Measurements from ENCODE around the gene DAPK2.
"Not testable (repeated sequence)": the region's sequence is repeated elsewhere in the genome, so short reads cannot be mapped to it uniquely, and the experiment has no call there.

The DAPK2 gene

GRCh38 chr15:64046421-64047153, at the start of gene DAPK2:
Gene DAPK2 (minus strand): TSS chr15:64046485. CDS start chr15:64040261, 6,224 bp downstream.
- DNase-seq (ENCODE audit: low read depth in 2 of 2), result peak; percentile 19 to 26

GRCh38 chr15:64095431-64095794, 49.1 kb upstream of the DAPK2 start:
- DNase-seq (ENCODE audit: low read depth in 2 of 2), result no peak

DNA sequence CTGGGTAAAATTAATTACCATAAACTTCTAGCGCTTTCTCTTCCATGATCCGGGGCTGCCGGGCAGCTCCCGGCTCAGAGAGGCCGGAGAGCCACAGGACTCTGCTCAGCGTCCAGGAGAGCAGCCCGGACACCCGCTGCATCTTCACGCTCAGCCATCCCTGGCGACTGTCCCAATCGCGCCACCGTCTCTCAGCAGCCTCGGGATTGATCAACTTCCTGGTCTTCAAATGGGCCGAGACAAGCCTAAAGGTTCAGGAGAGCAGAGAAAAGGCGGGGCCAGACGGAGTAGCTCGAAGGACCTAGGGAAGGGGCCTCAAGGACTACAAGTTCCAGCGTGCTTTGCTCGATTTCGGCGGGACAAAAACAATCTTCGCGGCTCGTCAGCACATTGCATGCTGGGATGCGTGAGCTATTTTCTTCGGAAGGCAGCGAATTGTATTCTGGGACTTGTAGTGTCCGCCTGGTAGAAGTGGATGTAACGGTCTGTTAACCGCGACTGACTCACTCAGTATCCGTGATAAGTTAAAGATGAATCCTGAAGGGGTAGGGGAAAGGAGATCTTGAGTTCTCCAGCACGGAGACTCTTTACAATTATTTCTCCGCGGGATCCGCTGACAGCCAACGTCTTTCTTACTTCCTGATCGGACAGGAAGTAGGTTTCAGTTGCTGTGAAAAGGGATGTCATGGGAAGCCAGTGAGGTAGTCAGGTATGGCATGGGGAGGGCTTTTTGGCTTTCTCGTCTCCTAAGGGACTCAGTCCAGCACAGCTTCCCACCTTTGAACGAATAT, 47.5 kb upstream of the DAPK2 start, which contains the start of gene CIAO2A:
Gene CIAO2A (minus strand): TSS at position 212 of the 791 bp plus-strand sequence. CDS start 70 bp downstream, at position 142.
- DNase-seq (ENCODE audit: low read depth in 2 of 2), result peak; percentile 94 to 96

DNA sequence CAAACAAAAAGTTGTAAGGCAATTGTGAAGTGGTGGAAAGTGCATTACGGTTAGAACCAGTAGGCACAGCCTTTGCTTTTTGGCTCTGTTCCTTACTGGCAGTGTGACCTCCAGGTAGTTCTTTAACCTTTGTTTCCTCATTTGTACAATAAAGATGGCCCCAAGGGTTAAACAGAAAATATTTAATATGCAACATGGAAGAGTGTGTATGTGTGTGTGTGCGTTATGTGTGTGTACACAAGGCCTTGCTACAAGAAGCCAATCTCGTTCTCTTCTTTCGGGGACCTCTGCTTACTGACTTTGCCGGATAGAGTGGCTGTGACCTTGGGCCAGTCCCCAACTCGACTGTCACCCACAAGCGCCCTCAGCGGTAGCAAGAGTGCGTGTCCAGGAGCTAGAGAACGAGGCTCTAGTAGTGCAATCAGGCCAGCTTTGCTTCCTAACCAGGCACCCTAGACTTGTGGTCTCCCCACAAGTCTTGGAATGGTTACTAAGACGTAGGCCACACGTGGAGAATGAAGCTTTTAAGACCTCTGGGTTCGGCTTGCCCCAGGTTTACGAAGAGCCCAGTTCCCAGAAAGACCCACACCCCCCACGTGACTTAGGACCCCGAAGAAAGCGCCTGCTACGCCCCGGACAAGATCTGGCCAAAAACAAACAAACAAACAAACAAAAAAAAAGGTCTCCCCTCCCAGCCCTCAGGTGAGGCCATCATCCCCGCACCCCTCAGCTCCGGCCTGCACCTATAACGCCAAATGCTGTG, 46.8 kb upstream of the DAPK2 start:
- DNase-seq (ENCODE audit: low read depth in 2 of 2), result no peak

- DNase-seq (ENCODE audit: low read depth in 2 of 2), result no peak
These were observed 46.0 kb upstream of the DAPK2 start for GRCh38 chr15:64092075-64092820.

DNA sequence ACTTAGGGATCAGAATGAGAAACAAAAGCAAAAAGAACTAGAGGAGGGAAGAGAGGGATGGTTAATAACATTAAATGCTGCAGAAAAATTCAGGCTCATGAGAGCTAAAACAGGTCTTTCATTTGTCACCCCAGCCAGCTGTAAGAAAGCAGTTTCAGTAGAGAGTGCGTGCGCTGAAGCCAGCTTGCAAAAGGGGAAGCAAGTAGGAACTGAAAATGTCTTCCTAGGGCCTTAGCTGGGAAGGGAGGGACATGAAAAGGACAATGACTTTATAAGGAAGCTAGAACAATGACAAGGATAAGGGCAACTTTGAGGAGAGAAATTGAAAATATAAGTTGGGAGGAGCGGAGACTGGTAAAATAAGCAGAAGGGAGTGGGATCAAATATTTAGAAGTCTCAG, 44.2 kb upstream of the DAPK2 start:
- no peak for DNase-seq (ENCODE audit: low read depth in 2 of 2)

DNA sequence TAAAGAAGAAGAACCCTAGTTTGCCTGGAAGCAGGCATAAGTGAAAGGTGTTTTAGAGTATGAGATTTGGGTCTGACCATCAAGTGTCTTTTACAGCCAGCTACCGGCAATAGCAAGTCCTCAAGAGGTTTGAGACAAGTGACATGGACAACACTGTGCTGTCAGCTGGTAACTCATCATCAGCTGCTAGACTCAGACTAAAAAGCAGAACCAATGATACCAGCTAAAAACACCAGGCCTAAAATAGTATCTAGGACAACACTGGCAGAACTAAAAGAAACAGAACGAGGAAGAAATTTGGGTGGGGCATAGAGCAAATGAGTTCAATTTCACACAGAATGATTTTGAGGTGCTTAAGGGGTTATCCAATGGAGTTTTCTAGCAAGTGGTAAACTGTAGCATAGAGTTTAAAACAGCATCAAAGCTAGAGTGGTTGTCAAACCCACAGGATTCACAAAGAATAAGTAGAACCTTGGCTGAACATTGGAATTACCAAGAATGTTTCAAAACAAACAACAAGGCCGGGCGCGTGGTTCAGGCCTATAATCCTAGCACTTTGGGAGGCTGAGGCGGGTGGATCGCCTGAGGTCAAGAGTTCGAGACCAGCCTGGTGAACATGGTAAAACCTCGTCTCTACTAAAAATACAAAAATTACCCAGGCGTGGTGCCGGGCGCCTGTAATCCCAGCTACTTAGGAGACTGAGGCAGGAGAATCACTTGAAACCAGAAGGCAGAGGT, 43.4 kb upstream of the DAPK2 start:
- DNase-seq (ENCODE audit: low read depth in 2 of 2), result no peak

DNA sequence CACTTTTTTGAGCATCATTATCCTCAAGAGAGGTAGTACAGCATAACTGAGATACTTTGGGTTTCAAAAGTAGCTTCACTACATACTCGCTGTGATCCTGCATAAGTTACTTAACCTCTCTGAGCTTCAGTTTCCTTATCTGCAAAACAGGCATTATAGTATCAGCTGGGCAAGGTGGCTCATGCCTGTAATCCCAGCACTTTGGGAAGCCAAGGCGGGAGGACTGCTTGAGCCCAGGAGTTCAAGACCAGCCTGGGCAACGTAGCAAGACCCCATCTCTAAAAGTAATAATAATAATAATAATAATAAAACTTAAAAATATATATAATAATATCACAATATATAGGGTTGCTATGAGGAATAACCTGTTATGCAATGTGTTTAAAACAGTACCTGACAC, 36.5 kb upstream of the DAPK2 start:
- DNase-seq (ENCODE audit: low read depth in 2 of 2), result no peak

DNA sequence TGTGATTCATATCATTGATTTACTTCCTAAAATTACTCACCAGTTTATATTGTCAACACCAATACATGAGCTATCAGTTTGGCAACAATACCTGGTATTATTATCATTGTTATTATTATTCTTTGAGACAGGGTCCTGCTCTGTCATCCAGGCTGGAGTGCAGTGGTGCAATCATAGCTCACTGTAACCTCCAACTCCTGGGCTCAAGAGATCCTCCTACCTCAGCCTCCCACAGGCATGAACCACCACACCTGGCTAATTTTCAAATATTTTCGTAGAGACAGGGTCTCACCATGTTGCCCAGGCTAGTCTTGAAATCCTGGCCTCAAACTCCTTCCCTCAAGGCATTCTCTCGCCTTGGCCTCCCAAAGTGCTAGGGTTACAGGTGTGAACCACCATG, 27.2 kb upstream of the DAPK2 start:
- not testable (repeated sequence) for DNase-seq (ENCODE audit: low read depth in 2 of 2)

- DNase-seq (ENCODE audit: low read depth in 2 of 2), result no peak
These were observed 26.5 kb upstream of the DAPK2 start for GRCh38 chr15:64072812-64073211.

DNA sequence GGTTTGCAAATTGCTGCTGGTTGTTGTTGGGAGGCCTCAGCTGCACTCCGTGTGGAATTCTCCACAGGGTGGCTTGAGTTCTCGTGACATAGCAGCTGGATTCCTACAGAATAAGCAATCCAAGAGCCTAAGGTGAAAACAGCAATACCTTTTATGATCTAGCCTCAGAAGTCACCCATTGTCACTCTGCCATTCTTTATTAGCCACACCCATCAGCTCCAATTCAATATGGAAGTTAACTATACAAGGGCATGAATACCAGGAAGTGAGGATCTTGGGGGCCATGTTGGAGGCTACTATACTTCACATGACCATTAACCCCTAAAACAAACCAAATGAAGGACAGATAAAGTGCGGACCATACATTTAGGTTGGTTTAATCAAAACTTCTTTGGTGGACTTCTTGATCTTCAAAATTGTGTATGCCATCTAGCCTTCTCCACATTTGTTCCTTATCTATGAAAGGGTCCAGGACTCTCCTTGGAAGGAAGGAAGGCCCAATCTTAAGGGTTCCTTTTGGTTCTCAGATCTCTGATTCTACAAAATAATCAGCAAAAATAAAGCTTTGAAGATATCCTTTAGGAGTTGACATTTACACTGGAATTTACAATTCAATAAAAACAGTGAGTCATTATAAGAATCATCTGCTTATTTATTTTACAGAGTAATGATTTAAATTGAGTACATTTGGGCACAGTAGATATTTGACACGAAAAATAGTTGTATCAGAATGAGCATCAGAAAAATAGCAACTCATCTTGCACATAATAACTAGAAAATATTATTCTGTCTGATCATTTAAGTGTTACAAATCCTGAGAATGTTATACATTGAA, 25.9 kb upstream of the DAPK2 start:
- no peak for DNase-seq (ENCODE audit: low read depth in 2 of 2)

- DNase-seq (ENCODE audit: low read depth in 2 of 2), result no peak
These were observed 24.9 kb upstream of the DAPK2 start for GRCh38 chr15:64070965-64071851.

DNA sequence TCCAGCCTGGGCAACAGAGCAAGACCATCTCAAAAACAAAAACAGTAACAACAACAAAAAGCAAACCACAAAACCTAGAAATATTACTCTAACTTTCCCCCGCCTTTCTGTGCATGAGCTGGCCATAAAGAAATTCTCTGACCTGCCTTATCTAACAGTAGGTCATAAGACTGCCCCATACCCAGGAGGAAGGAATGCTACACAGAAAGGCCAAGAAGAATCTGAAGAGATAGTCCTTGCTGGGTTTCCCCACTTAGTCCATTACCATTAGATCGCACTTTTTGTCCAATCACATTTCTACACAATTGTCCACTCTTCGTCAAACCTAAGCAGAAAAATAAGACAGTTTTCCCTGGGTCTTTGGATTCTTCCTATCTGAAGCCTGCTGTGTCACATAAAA, 23.8 kb upstream of the DAPK2 start:
- no peak for DNase-seq (ENCODE audit: low read depth in 2 of 2)

- DNase-seq (ENCODE audit: low read depth in 2 of 2), result no peak
These were observed 21.8 kb upstream of the DAPK2 start for GRCh38 chr15:64068133-64068532.

GRCh38 chr15:64067564-64068030, 21.3 kb upstream of the DAPK2 start:
- DNase-seq (ENCODE audit: low read depth in 2 of 2), result peak; percentile 8 to 18

GRCh38 chr15:64066451-64066850, 20.2 kb upstream of the DAPK2 start:
- no peak for DNase-seq (ENCODE audit: low read depth in 2 of 2)

DNA sequence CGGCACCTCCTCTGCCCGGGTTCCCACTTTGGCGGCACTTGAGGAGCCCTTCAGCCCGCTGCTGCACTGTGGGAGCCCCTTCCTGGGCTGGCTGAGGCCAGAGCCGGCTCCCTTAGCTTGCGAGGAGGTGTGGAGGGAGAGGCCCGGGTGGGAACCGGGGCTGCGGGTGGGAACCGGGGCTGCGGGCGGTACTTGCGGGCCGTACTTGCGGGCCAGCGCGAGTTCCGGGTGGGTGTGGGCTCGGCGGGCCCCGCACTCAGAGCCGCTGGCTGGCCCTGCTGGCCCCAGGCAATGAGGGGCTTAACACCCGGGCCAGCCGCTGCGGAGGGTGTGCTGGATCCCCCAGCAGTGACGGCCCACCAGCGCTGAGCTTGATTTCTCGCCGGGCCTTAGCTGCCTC, 14.4 kb upstream of the DAPK2 start:
- DNase-seq (ENCODE audit: low read depth in 2 of 2), result no peak

DNA sequence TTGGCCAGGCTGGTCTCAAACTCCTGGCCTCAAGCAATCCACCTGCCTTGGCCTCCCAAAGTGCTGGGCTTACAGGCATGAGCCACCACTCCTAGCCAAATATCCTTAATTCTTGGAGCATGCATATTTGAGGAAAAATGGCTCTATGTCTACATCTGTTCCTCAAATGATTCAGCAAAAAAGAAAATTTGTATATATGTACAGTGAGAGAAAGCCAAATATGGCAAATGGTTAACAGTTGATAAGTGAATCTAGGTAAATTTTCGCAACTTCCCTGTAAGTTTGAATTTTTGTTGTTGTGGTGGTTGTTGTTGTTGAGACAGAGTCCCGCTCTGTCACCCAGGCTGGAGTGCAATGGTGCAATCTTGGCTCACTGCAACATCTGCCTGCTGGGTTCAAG, 12.8 kb upstream of the DAPK2 start:
- DNase-seq (ENCODE audit: low read depth in 2 of 2), result not testable (repeated sequence)

DNA sequence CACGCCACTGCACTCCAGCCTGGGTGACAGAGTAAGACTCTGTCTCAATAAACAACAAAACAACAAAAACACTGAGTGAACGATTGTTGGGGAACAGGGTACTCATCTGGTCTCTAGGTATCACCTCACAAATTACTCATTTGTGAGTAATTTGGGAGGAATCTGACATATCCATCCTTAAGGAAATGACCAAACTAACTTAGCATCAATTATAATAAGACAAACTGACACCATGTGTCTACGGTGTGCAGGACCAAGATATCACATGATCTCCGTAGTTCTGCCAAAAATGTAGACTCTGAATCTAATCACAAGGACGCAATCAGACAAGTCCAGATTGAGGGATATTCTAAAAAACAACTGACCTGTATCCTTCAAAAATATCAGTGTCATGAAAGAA, 12.0 kb upstream of the DAPK2 start:
- DNase-seq (ENCODE audit: low read depth in 2 of 2), result no peak
